Testis (tissue), 3 donors: Measurements from ENCODE around the gene ADGRG7. TPM values are rescaled to one million over a fixed set of nuclear protein-coding genes. Genes with fewer than 3 reads are reported as not detected.

ENCODE experiments used
- DNase-seq: peaks from one replicate; pipeline ENCODE4 v3.0.0-alpha.2; 2019
- H3K27ac ChIP-seq, 2 donors: fragments of 200-600 bp; sonication (generic); one replicate each; pipeline ENCODE4 v1.5.1; 2019
- H3K27me3 ChIP-seq: fragments of 200-600 bp; sonication (generic); one replicate; pipeline ENCODE4 v1.5.1; 2019
- H3K36me3 ChIP-seq: fragments of 200-600 bp; sonication (generic); one replicate; pipeline ENCODE4 v1.5.1; 2017; ENCODE audit warnings: low read depth; ENCODE audit errors: missing control alignments
- H3K4me1 ChIP-seq: fragments of 200-600 bp; sonication (generic); one replicate; pipeline ENCODE4 v1.5.1; 2019
- H3K4me3 ChIP-seq, 2 donors: fragments of 200-600 bp; sonication (generic); one replicate each; pipeline ENCODE4 v1.5.1; 2017 to 2019
- H3K9me3 ChIP-seq: fragments of 200-600 bp; sonication (generic); one replicate; pipeline ENCODE4 v1.5.1; 2017
- CTCF ChIP-seq, 3 experiments: fragments of 450-650 bp in 2 of 3; fragments of 200-600 bp in 1 of 3; sonication (generic) in 1 of 3; IDR thresholded peaks; one replicate each; pipeline ENCODE4 v1.5.1; 2016 to 2019; ENCODE audit warnings: antibody characterized with exemption in 3 of 3, mild to moderate bottlenecking in 2 of 3, moderate library complexity in 1 of 3
- POLR2A ChIP-seq: fragments of 450-650 bp; IDR thresholded peaks from one replicate; pipeline ENCODE4 v1.6.1; 2017; ENCODE audit warnings: antibody characterized with exemption, mild to moderate bottlenecking, moderate library complexity
- WGBS, 2 donors: methylation state at CpG; one replicate each; pipeline ENCODE4 v1.1.5; 2018; 5-methylcytosine and 5-hydroxymethylcytosine counted together
- intact Hi-C: fragments of 100-400 bp; cut with DNase I; formaldehyde crosslinking; loops from one replicate; pipeline ENCODE4 v1.15.1; 2023; ENCODE audit warnings: low total_unique reads
- polyA plus RNA-seq: library from polyadenylated mRNA; stranded (reverse); fragments of 350-450 nt; fragmentation: Illumina TruSeq; extraction: RNeasy Lipid Tissue Mini Kit (QIAGEN cat#74804); gene quantifications from one replicate; pipeline ENCODE4 v1.2.3, GENCODE V29; 2014; ENCODE audit warnings: low read depth, low replicate concordance; ENCODE audit not compliant: insufficient read depth
- total RNA-seq, 2 donors: library from RNA; depleted of rRNA; stranded (reverse); fragments of >200 nt; gene quantifications; one replicate each; pipeline ENCODE4 v1.2.3, GENCODE V29; 2016

ADGRG7 gene
- total and polyA plus RNA-seq, 3 donors from 2014 or later = 0.16 to 0.43 TPM; not detected in 1

GRCh38 chr3:100708989-100709841, 99.8 kb downstream of the ADGRG7 start, which contains the start of gene TFG:
TFG (plus strand) TSS chr3:100709494; CDS start chr3:100713686, 4,192 bp downstream.
- 0 to 1% methylated on average over 44 to 76 of the region's 76 CpGs for WGBS, 2 donors
- DNase-seq = peak; percentile 97
- peaks cover 11% of the 10 kb centered on the region for H3K4me1 ChIP-seq
- no peaks in the 10 kb centered on the region for H3K9me3 ChIP-seq
- peak within 1 kb of the TSS; percentile 82 to 99 for H3K4me3 ChIP-seq
- H3K36me3 ChIP-seq = no peaks in the 10 kb centered on the region
- TF ChIP-seq POLR2A = no peak
- TF ChIP-seq CTCF (IDR thresholded peaks at IDR 0.05) = no peak
- peak within 1 kb of the TSS; percentile 99 for H3K27ac ChIP-seq
- intact Hi-C loops = no loop called here
- H3K27me3 ChIP-seq = no peaks in the 10 kb centered on the region

GRCh38 chr3:100709842-100710260, 100.5 kb downstream of the ADGRG7 start:
- intact Hi-C loops = no loop called here
- 0 to 2% methylated on average over 16 to 22 of the region's 23 CpGs for WGBS, 2 donors
- peak; percentile 54 for DNase-seq

GRCh38 chr3:100710261-100710968, 101.0 kb downstream of the ADGRG7 start:
- Histone ChIP-seq H3K36me3 (no peaks in the 10 kb centered on the region), H3K27ac (peak overlapping the region; percentile 99), H3K4me1 (peaks cover 11% of the 10 kb centered on the region), H3K9me3 (no peaks in the 10 kb centered on the region), H3K4me3 (peak overlapping the region; percentile 82 to 99), H3K27me3 (no peaks in the 10 kb centered on the region)
- 13% methylated on average over 8 of the region's 8 CpGs for WGBS, 2 donors
- peak; percentile 65 for DNase-seq
- intact Hi-C loops = no loop called here
- TF ChIP-seq POLR2A (no peak), CTCF (IDR thresholded peaks at IDR 0.05) (no peak)

More at GRCh38 chr3:100709842-100710260, 100.5 kb downstream of the ADGRG7 start:
- Histone ChIP-seq H3K27me3 (no peaks in the 10 kb centered on the region), H3K4me3 (peak overlapping the region; percentile 82 to 99), H3K27ac (peak overlapping the region; percentile 99), H3K9me3 (no peaks in the 10 kb centered on the region), H3K4me1 (peaks cover 11% of the 10 kb centered on the region), H3K36me3 (no peaks in the 10 kb centered on the region)
- TF ChIP-seq POLR2A = no peak
- TF ChIP-seq CTCF (IDR thresholded peaks at IDR 0.05) = no peak

- no peaks in the 10 kb centered on the region for H3K9me3 ChIP-seq
- H3K36me3 ChIP-seq = no peaks in the 10 kb centered on the region
- H3K4me3 ChIP-seq = no peak overlapping the region
- peaks cover 11% of the 10 kb centered on the region for H3K4me1 ChIP-seq
- H3K27ac ChIP-seq = no peak overlapping the region
- TF ChIP-seq CTCF (IDR thresholded peaks at IDR 0.05) (no peak), POLR2A (no peak)
- no peak for DNase-seq
- intact Hi-C loops = no loop called here
- H3K27me3 ChIP-seq = no peaks in the 10 kb centered on the region
Measured at GRCh38 chr3:100715176-100715575, 105.8 kb downstream of the ADGRG7 start.
